Mesothelial cell of epicardium (in vitro differentiated cells): Measurements from ENCODE around the gene MAP1LC3B2. TPM values are rescaled to one million over a fixed set of nuclear protein-coding genes. Genes with fewer than 3 reads are reported as not detected.
"Not testable (repeated sequence)": the region's sequence is repeated elsewhere in the genome, so short reads cannot be mapped to it uniquely, and the experiment has no call there.

Source experiments
- DNase-seq, 2 experiments: peaks; one replicate each; pipeline ENCODE4 v3.0.0; 2021; ENCODE audit warnings: low spot score in 2 of 2; ENCODE audit not compliant: unreplicated experiment in 2 of 2
- H3K27ac Mint-ChIP-seq: 2 replicates; pipeline ENCODE4 v1.8.0; 2021; ENCODE audit warnings: mixed read lengths
- H3K27me3 Mint-ChIP-seq: 2 replicates; pipeline ENCODE4 v1.8.0; 2021; ENCODE audit warnings: low read depth, mixed read lengths
- H3K36me3 Mint-ChIP-seq: 2 replicates; pipeline ENCODE4 v1.8.0; 2021; ENCODE audit warnings: mixed read lengths
- H3K4me1 Mint-ChIP-seq: 2 replicates; pipeline ENCODE4 v1.8.0; 2021; ENCODE audit warnings: mixed read lengths
- H3K4me3 Mint-ChIP-seq: 2 replicates; pipeline ENCODE4 v1.8.0; 2021; ENCODE audit warnings: mild to moderate bottlenecking, moderate library complexity, mixed read lengths
- H3K9me3 Mint-ChIP-seq: 2 replicates; pipeline ENCODE4 v1.8.0; 2021; ENCODE audit warnings: mixed read lengths
- CTCF ChIP-seq: fragments of 200-600 bp; sonication (generic); IDR thresholded peaks from one replicate; pipeline ENCODE4 v1.5.0; 2021; ENCODE audit warnings: antibody characterized with exemption; ENCODE audit not compliant: unreplicated experiment
- total RNA-seq: library from RNA; stranded (reverse); gene quantifications from 3 replicates; pipeline ENCODE4 v1.2.1, GENCODE V29; 2021

MAP1LC3B2 gene
- total RNA-seq, 1 donor from 2014 or later, result 4.5 TPM

GRCh38 chr12:116562090-116562489 is 2.9 kb downstream of the MAP1LC3B2 start:
- H3K36me3 Mint-ChIP-seq, result peaks cover 13% of the 10 kb centered on the region
- TF ChIP-seq CTCF, result no peak
- H3K27me3 Mint-ChIP-seq, result no peaks in the 10 kb centered on the region
- peaks cover 31% of the 10 kb centered on the region for H3K9me3 Mint-ChIP-seq
- H3K4me3 Mint-ChIP-seq, result no peak overlapping the region
- H3K27ac Mint-ChIP-seq, result no peak overlapping the region
- peaks cover 9% of the 10 kb centered on the region for H3K4me1 Mint-ChIP-seq
- DNase-seq, result no peak

- H3K4me3 Mint-ChIP-seq, result no peak overlapping the region
- H3K27me3 Mint-ChIP-seq, result no peaks in the 10 kb centered on the region
- H3K27ac Mint-ChIP-seq, result no peak overlapping the region
- DNase-seq, result no peak
- H3K4me1 Mint-ChIP-seq, result peaks cover 9% of the 10 kb centered on the region
- H3K9me3 Mint-ChIP-seq, result peaks cover 31% of the 10 kb centered on the region
- H3K36me3 Mint-ChIP-seq, result peaks cover 13% of the 10 kb centered on the region
- no peak for TF ChIP-seq CTCF
Measured at GRCh38 chr12:116563262-116563661, 4.1 kb downstream of the MAP1LC3B2 start.

- Mint-ChIP-seq H3K4me3 (no peak overlapping the region), H3K4me1 (peaks cover 8% of the 10 kb centered on the region), H3K27me3 (no peaks in the 10 kb centered on the region), H3K27ac (no peak overlapping the region), H3K9me3 (peaks cover 31% of the 10 kb centered on the region), H3K36me3 (peaks cover 13% of the 10 kb centered on the region)
- TF ChIP-seq CTCF, result no peak
- no peak for DNase-seq
Measured at GRCh38 chr12:116564080-116564479, 4.9 kb downstream of the MAP1LC3B2 start.

GRCh38 chr12:116565221-116565620 is 6.0 kb downstream of the MAP1LC3B2 start:
- H3K4me1 Mint-ChIP-seq, H3K4me3 Mint-ChIP-seq, DNase-seq, H3K27ac Mint-ChIP-seq, H3K27me3 Mint-ChIP-seq: not testable (repeated sequence)
- H3K9me3 Mint-ChIP-seq, result peaks cover 35% of the 10 kb centered on the region
- peaks cover 13% of the 10 kb centered on the region for H3K36me3 Mint-ChIP-seq

GRCh38 chr12:116565963-116566362 is 6.8 kb downstream of the MAP1LC3B2 start:
- Mint-ChIP-seq H3K9me3 (peaks cover 39% of the 10 kb centered on the region), H3K36me3 (peaks cover 13% of the 10 kb centered on the region), H3K27ac (no peak overlapping the region), H3K4me3 (no peak overlapping the region), H3K4me1 (no peaks in the 10 kb centered on the region), H3K27me3 (no peaks in the 10 kb centered on the region)
- TF ChIP-seq CTCF, result no peak
- DNase-seq, result no peak

- peaks cover 12% of the 10 kb centered on the region for H3K36me3 Mint-ChIP-seq
- H3K4me3 Mint-ChIP-seq, result no peak overlapping the region
- peaks cover 27% of the 10 kb centered on the region for H3K9me3 Mint-ChIP-seq
- no peaks in the 10 kb centered on the region for H3K4me1 Mint-ChIP-seq
- no peak overlapping the region for H3K27ac Mint-ChIP-seq
- TF ChIP-seq CTCF, result no peak
- DNase-seq, result no peak
- H3K27me3 Mint-ChIP-seq, result no peaks in the 10 kb centered on the region
Measured at GRCh38 chr12:116568203-116568602, 9.0 kb downstream of the MAP1LC3B2 start.
